ENCODE measurements around the gene FIBCD1. TPM values are rescaled to one million over a fixed set of nuclear protein-coding genes. Genes with fewer than 3 reads are reported as not detected.
"Not testable (repeated sequence)": the region's sequence is repeated elsewhere in the genome, so short reads cannot be mapped to it uniquely, and the experiment has no call there.

The FIBCD1 gene
- total and polyA plus RNA-seq, 9 of the 15 experiments (the other 6 are each of a cell fraction or from before 2014, with no cell fraction given): 0.53 to 1.2 (median 0.95) TPM; not detected in 4

GRCh38 chr9:130910670-130911069 is 28.4 kb downstream of the FIBCD1 start:
- CTCF ChIA-PET (ENCODE audit: low intra/inter-chr PET ratio); H3K9me3 ChIP-seq (replicated peaks; ENCODE audit: control insufficient read depth, insufficient read depth, low read depth, low read length); BruUV-seq (replicated peaks); H3K4me2 ChIP-seq (ENCODE audit: insufficient read depth, low read length); H3K9ac ChIP-seq (ENCODE audit: insufficient read depth in 1 of 2, low read depth in 2 of 2, low read length in 2 of 2); H3K4me3 ChIP-seq; H3K36me3 ChIP-seq (ENCODE audit: control insufficient read depth, insufficient read depth, low read length); H3K27ac ChIP-seq (ENCODE audit: extremely low read depth, low read depth, low read length); intact Hi-C loops (cut with micrococcal nuclease); H2AFZ ChIP-seq (ENCODE audit: low read depth, low read length); DNase-seq (ENCODE audit: extremely low read depth in 1 of 4, low spot score in 3 of 4); ATAC-seq; FAIRE-seq; H3K79me2 ChIP-seq (ENCODE audit: control insufficient read depth, insufficient read depth, low read length); in situ Hi-C loops (cut with MboI): not testable (repeated sequence)
- 0 out of 2 replicates have a peak, but pooled peaks have one; percentile 6 for TF ChIP-seq STAT6 (CRISPR knock-in tag; IDR thresholded peaks at IDR 0.05)
- H4K20me1 ChIP-seq (replicated peaks; ENCODE audit: control insufficient read depth, insufficient read depth, low read length): peaks cover 67% of the 10 kb centered on the region
- POLR2A ChIA-PET: interaction anchor here (0.6 to 25.7 kb wide), 8 partner anchors 8 to 136 kb away, joined by 3 to 582 read pairs (median 4); partner anchors contain the start of gene QRFP
- 2% methylated on average over 1 of the region's 1 CpG for WGBS (ENCODE audit: insufficient coverage, low coverage, missing lambda C conversion rate)
- H3K9me1 ChIP-seq (ENCODE audit: control insufficient read depth, insufficient read depth, low read length): peaks cover 18% of the 10 kb centered on the region
- peaks cover 0 to 53% of the 10 kb centered on the region in 2 experiments; a peak in 2 of 5 replicates for H3K4me1 ChIP-seq (replicated peaks in 1 of 2; ENCODE audit: control insufficient read depth in 2 of 2, insufficient read depth in 2 of 2, low read length in 2 of 2)
- H3K27me3 ChIP-seq (ENCODE audit: control insufficient read depth in 2 of 2, insufficient read depth in 2 of 2, low read length in 2 of 2): peaks cover 83 to 87% of the 10 kb centered on the region in 2 experiments

- H3K79me2 ChIP-seq (ENCODE audit: control insufficient read depth, insufficient read depth, low read length); ATAC-seq; H3K4me3 ChIP-seq; H2AFZ ChIP-seq (ENCODE audit: low read depth, low read length); FAIRE-seq; BruUV-seq (replicated peaks); in situ Hi-C loops (cut with MboI); H3K4me2 ChIP-seq (ENCODE audit: insufficient read depth, low read length); DNase-seq (ENCODE audit: extremely low read depth in 1 of 4, low spot score in 3 of 4); H3K36me3 ChIP-seq (ENCODE audit: control insufficient read depth, insufficient read depth, low read length); H3K9ac ChIP-seq (ENCODE audit: insufficient read depth in 1 of 2, low read depth in 2 of 2, low read length in 2 of 2); H3K9me3 ChIP-seq (replicated peaks; ENCODE audit: control insufficient read depth, insufficient read depth, low read depth, low read length); intact Hi-C loops (cut with micrococcal nuclease); H3K27ac ChIP-seq (ENCODE audit: extremely low read depth, low read depth, low read length): not testable (repeated sequence)
- POLR2A ChIA-PET: interaction anchor here (0.7 to 25.7 kb wide), 5 partner anchors 10 to 125 kb away, joined by 3 to 582 read pairs (median 21); partner anchors contain the start of gene QRFP
- H4K20me1 ChIP-seq (replicated peaks; ENCODE audit: control insufficient read depth, insufficient read depth, low read length): peaks cover 69% of the 10 kb centered on the region
- CTCF ChIA-PET (ENCODE audit: low intra/inter-chr PET ratio): interaction anchor here (1.0 kb wide), 1 partner anchor 44 kb away, joined by 4 read pairs; no protein-coding TSS in a partner anchor
- 33% methylated on average over 27 of the region's 27 CpGs for WGBS (ENCODE audit: insufficient coverage, low coverage, missing lambda C conversion rate)
- H3K27me3 ChIP-seq (ENCODE audit: control insufficient read depth in 2 of 2, insufficient read depth in 2 of 2, low read length in 2 of 2): peaks cover 84 to 87% of the 10 kb centered on the region in 2 experiments
- H3K9me1 ChIP-seq (ENCODE audit: control insufficient read depth, insufficient read depth, low read length): peaks cover 18% of the 10 kb centered on the region
- peaks cover 0 to 53% of the 10 kb centered on the region in 2 experiments; a peak in 2 of 5 replicates for H3K4me1 ChIP-seq (replicated peaks in 1 of 2; ENCODE audit: control insufficient read depth in 2 of 2, insufficient read depth in 2 of 2, low read length in 2 of 2)
These were observed 29.0 kb downstream of the FIBCD1 start for GRCh38 chr9:130910041-130910440.

Data from K562 (cell line).